Measurements from ENCODE around the gene SMAD6.
"Not testable (repeated sequence)": the region's sequence is repeated elsewhere in the genome, so short reads cannot be mapped to it uniquely, and the experiment has no call there.

The SMAD6 gene

DNA sequence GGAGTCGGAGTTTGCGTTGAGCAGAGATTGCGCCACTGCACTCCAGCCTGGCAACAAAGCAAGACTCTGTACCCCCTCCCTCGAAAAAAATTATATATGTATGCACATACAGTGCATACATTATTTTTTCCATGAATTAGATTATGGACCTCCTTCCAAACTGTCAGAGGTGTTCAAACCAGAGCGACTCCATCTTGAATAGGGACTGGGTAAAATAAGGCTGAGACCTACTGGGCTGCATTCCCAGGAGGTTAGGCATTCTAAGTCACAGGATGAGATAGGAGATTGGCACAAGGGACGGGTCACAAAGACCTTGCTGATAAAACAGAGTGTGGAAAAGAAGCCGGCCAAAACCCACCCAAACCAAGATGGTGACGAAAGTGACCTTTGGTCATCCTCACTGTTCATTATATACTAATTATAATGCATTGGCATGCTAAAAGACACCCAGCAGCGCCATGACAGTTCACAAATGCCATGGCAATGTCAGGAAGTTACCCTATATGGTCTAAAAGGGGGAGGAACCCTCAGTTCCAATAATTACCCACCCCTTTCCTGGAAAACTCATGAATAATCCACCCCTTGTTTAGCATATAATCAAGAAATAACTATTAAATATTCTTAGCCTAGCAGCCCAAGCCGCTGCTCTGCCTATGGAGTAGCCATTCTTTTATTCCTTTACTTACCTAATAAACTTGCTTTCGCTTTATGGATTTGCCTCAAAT is 126.9 kb downstream of the SMAD6 start:
- not testable (repeated sequence) for H3K4me1 Mint-ChIP-seq; H3K36me3 Mint-ChIP-seq (ENCODE audit: low read depth); H3K27ac Mint-ChIP-seq; ATAC-seq; H3K27me3 Mint-ChIP-seq; DNase-seq; H3K4me3 Mint-ChIP-seq; H3K9me3 Mint-ChIP-seq

DNA sequence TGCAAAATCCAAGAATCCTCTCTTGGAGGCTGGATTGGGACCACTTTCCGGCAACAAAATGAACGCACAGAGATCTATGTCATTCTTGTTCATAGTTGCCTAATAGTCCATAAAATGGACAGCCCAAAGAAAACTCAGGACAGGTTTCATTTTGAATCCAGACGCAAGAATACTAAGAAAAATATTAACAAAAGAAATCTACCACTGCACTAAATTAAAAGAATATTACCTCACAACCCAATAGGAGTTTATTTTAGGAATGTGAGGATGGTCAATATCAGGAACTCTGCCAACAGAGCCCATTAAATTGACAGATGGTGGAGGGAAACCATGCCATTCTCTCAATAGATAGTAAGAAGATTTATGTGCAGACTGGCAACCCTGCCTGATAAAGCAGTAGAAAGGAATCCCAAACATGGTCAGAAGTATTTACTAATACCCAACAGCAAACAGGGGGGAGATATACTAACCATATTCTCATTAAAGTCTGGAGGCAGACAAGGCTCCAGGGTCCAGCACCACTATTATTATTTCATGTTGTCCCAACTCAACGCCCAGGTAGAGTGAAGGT is 127.6 kb downstream of the SMAD6 start:
- no peak for DNase-seq
- H3K27me3 Mint-ChIP-seq, result peaks cover 5% of the 10 kb centered on the region
- no peak overlapping the region for H3K4me3 Mint-ChIP-seq
- no peak overlapping the region for H3K27ac Mint-ChIP-seq
- H3K9me3 Mint-ChIP-seq, result no peaks in the 10 kb centered on the region
- no peak for ATAC-seq
- no peaks in the 10 kb centered on the region for H3K36me3 Mint-ChIP-seq (ENCODE audit: low read depth)
- peaks cover 4% of the 10 kb centered on the region for H3K4me1 Mint-ChIP-seq

GRCh38 chr15:66830358-66830757 is 128.3 kb downstream of the SMAD6 start:
- DNase-seq (no peak), ATAC-seq (no peak)
- H3K4me3 Mint-ChIP-seq, result no peak overlapping the region
- H3K4me1 Mint-ChIP-seq, result peaks cover 4% of the 10 kb centered on the region
- H3K36me3 Mint-ChIP-seq (ENCODE audit: low read depth), result no peaks in the 10 kb centered on the region
- H3K9me3 Mint-ChIP-seq, result no peaks in the 10 kb centered on the region
- H3K27me3 Mint-ChIP-seq, result peaks cover 5% of the 10 kb centered on the region
- no peak overlapping the region for H3K27ac Mint-ChIP-seq

- no peak overlapping the region for H3K27ac Mint-ChIP-seq
- H3K36me3 Mint-ChIP-seq (ENCODE audit: low read depth), result no peaks in the 10 kb centered on the region
- H3K4me3 Mint-ChIP-seq, result no peak overlapping the region
- no peaks in the 10 kb centered on the region for H3K9me3 Mint-ChIP-seq
- H3K4me1 Mint-ChIP-seq, result peaks cover 4% of the 10 kb centered on the region
- ATAC-seq, result no peak
- peaks cover 5% of the 10 kb centered on the region for H3K27me3 Mint-ChIP-seq
- DNase-seq, result no peak
These were observed 128.8 kb downstream of the SMAD6 start for GRCh38 chr15:66830823-66831222.

GRCh38 chr15:66831289-66831688 is 129.3 kb downstream of the SMAD6 start:
- Mint-ChIP-seq H3K4me1 (peaks cover 4% of the 10 kb centered on the region), H3K4me3 (no peak overlapping the region), H3K27ac (no peak overlapping the region), H3K9me3 (no peaks in the 10 kb centered on the region), H3K27me3 (peaks cover 5% of the 10 kb centered on the region), H3K36me3 (ENCODE audit: low read depth) (no peaks in the 10 kb centered on the region)
- no peak for DNase-seq
- ATAC-seq, result no peak

GRCh38 chr15:66831801-66832390 is 129.9 kb downstream of the SMAD6 start:
- peaks cover 4% of the 10 kb centered on the region for H3K4me1 Mint-ChIP-seq
- H3K9me3 Mint-ChIP-seq, result no peaks in the 10 kb centered on the region
- no peak overlapping the region for H3K4me3 Mint-ChIP-seq
- H3K27me3 Mint-ChIP-seq, result peaks cover 5% of the 10 kb centered on the region
- no peak for DNase-seq
- no peaks in the 10 kb centered on the region for H3K36me3 Mint-ChIP-seq (ENCODE audit: low read depth)
- no peak overlapping the region for H3K27ac Mint-ChIP-seq
- ATAC-seq, result no peak
